ENCODE measurements around the gene RFPL1.
"Not testable (repeated sequence)": the region's sequence is repeated elsewhere in the genome, so short reads cannot be mapped to it uniquely, and the experiment has no call there.

Gene RFPL1

GRCh38 chr22:29482726-29483125, 44.3 kb downstream of the RFPL1 start:
- Histone ChIP-seq H3K36me3 (ENCODE audit: insufficient read depth, insufficient read length, low read length) (peaks cover 21% of the 10 kb centered on the region), H3K4me1 (ENCODE audit: insufficient read depth, insufficient read length) (peaks cover 13% of the 10 kb centered on the region), H3K4me3 (ENCODE audit: insufficient read length, low read depth) (no peak overlapping the region), H3K9ac (ENCODE audit: insufficient read length, low read depth) (no peak overlapping the region), H3K27me3 (ENCODE audit: insufficient read depth, insufficient read length) (peaks cover 32% of the 10 kb centered on the region), H3K9me3 (ENCODE audit: insufficient read depth, low read length) (no peaks in the 10 kb centered on the region)
- DNase-seq (ENCODE audit: low read depth, low spot score): no peak
- TF ChIP-seq SUZ12 (IDR thresholded peaks at IDR 0.05; ENCODE audit: extremely low read depth, insufficient read depth, insufficient read length) (no peak), YY1 (IDR thresholded peaks at IDR 0.05; ENCODE audit: insufficient read depth, insufficient read length) (no peak), ZNF274 (IDR thresholded peaks at IDR 0.05; ENCODE audit: low read depth, low read length) (no peak)

GRCh38 chr22:29483254-29483653, 44.9 kb downstream of the RFPL1 start:
- Histone ChIP-seq H3K9me3 (ENCODE audit: insufficient read depth, low read length) (no peaks in the 10 kb centered on the region), H3K4me1 (ENCODE audit: insufficient read depth, insufficient read length) (peaks cover 12% of the 10 kb centered on the region), H3K9ac (ENCODE audit: insufficient read length, low read depth) (peak overlapping the region; percentile 50), H3K36me3 (ENCODE audit: insufficient read depth, insufficient read length, low read length) (peaks cover 22% of the 10 kb centered on the region), H3K27me3 (ENCODE audit: insufficient read depth, insufficient read length) (peaks cover 30% of the 10 kb centered on the region), H3K4me3 (ENCODE audit: insufficient read length, low read depth) (no peak overlapping the region)
- DNase-seq (ENCODE audit: low read depth, low spot score): no peak
- TF ChIP-seq SUZ12 (IDR thresholded peaks at IDR 0.05; ENCODE audit: extremely low read depth, insufficient read depth, insufficient read length) (no peak), YY1 (IDR thresholded peaks at IDR 0.05; ENCODE audit: insufficient read depth, insufficient read length) (no peak), ZNF274 (IDR thresholded peaks at IDR 0.05; ENCODE audit: low read depth, low read length) (no peak)

- peaks cover 17% of the 10 kb centered on the region for H3K27me3 ChIP-seq (ENCODE audit: insufficient read depth, insufficient read length)
- H3K4me1 ChIP-seq (ENCODE audit: insufficient read depth, insufficient read length): peaks cover 11% of the 10 kb centered on the region
- TF ChIP-seq SUZ12 (IDR thresholded peaks at IDR 0.05; ENCODE audit: extremely low read depth, insufficient read depth, insufficient read length) (no peak), ZNF274 (IDR thresholded peaks at IDR 0.05; ENCODE audit: low read depth, low read length) (no peak), YY1 (IDR thresholded peaks at IDR 0.05; ENCODE audit: insufficient read depth, insufficient read length) (no peak)
- H3K9me3 ChIP-seq (ENCODE audit: insufficient read depth, low read length): no peaks in the 10 kb centered on the region
- no peak overlapping the region for H3K9ac ChIP-seq (ENCODE audit: insufficient read length, low read depth)
- H3K36me3 ChIP-seq (ENCODE audit: insufficient read depth, insufficient read length, low read length): peaks cover 27% of the 10 kb centered on the region
- no peak overlapping the region for H3K4me3 ChIP-seq (ENCODE audit: insufficient read length, low read depth)
- DNase-seq (ENCODE audit: low read depth, low spot score): no peak
Observed at GRCh38 chr22:29484642-29485041, 46.3 kb downstream of the RFPL1 start.

- H3K27me3 ChIP-seq (ENCODE audit: insufficient read depth, insufficient read length): peaks cover 9% of the 10 kb centered on the region
- DNase-seq (ENCODE audit: low read depth, low spot score): no peak
Observed at GRCh38 chr22:29485448-29485847, 47.1 kb downstream of the RFPL1 start.

GRCh38 chr22:29487426-29487986, 49.1 kb downstream of the RFPL1 start:
- H3K36me3 ChIP-seq (ENCODE audit: insufficient read depth, insufficient read length, low read length): peaks cover 27% of the 10 kb centered on the region
- peaks cover 3% of the 10 kb centered on the region for H3K4me1 ChIP-seq (ENCODE audit: insufficient read depth, insufficient read length)
- no peak overlapping the region for H3K9ac ChIP-seq (ENCODE audit: insufficient read length, low read depth)
- H3K4me3 ChIP-seq (ENCODE audit: insufficient read length, low read depth): no peak overlapping the region
- TF ChIP-seq SUZ12 (IDR thresholded peaks at IDR 0.05; ENCODE audit: extremely low read depth, insufficient read depth, insufficient read length) (no peak), ZNF274 (IDR thresholded peaks at IDR 0.05; ENCODE audit: low read depth, low read length) (no peak), YY1 (IDR thresholded peaks at IDR 0.05; ENCODE audit: insufficient read depth, insufficient read length) (no peak)
- no peak for DNase-seq (ENCODE audit: low read depth, low spot score)
- H3K27me3 ChIP-seq (ENCODE audit: insufficient read depth, insufficient read length): no peaks in the 10 kb centered on the region
- H3K9me3 ChIP-seq (ENCODE audit: insufficient read depth, low read length): no peaks in the 10 kb centered on the region

More at GRCh38 chr22:29485448-29485847, 47.1 kb downstream of the RFPL1 start:
- Histone ChIP-seq H3K4me3 (ENCODE audit: insufficient read length, low read depth) (no peak overlapping the region), H3K9ac (ENCODE audit: insufficient read length, low read depth) (no peak overlapping the region), H3K36me3 (ENCODE audit: insufficient read depth, insufficient read length, low read length) (peaks cover 27% of the 10 kb centered on the region), H3K4me1 (ENCODE audit: insufficient read depth, insufficient read length) (peaks cover 10% of the 10 kb centered on the region), H3K9me3 (ENCODE audit: insufficient read depth, low read length) (no peaks in the 10 kb centered on the region)
- no peak for TF ChIP-seq YY1 (IDR thresholded peaks at IDR 0.05; ENCODE audit: insufficient read depth, insufficient read length)
- no peak for TF ChIP-seq ZNF274 (IDR thresholded peaks at IDR 0.05; ENCODE audit: low read depth, low read length)

GRCh38 chr22:29489127-29489780, 50.9 kb downstream of the RFPL1 start:
- not testable (repeated sequence) for DNase-seq (ENCODE audit: low read depth, low spot score); H3K9me3 ChIP-seq (ENCODE audit: insufficient read depth, low read length); H3K9ac ChIP-seq (ENCODE audit: insufficient read length, low read depth); H3K27me3 ChIP-seq (ENCODE audit: insufficient read depth, insufficient read length); H3K4me3 ChIP-seq (ENCODE audit: insufficient read length, low read depth); H3K4me1 ChIP-seq (ENCODE audit: insufficient read depth, insufficient read length)
- H3K36me3 ChIP-seq (ENCODE audit: insufficient read depth, insufficient read length, low read length): peaks cover 20% of the 10 kb centered on the region

GRCh38 chr22:29491012-29491411, 52.6 kb downstream of the RFPL1 start:
- no peak for TF ChIP-seq YY1 (IDR thresholded peaks at IDR 0.05; ENCODE audit: insufficient read depth, insufficient read length)
- no peak for TF ChIP-seq SUZ12 (IDR thresholded peaks at IDR 0.05; ENCODE audit: extremely low read depth, insufficient read depth, insufficient read length)
- no peak for TF ChIP-seq ZNF274 (IDR thresholded peaks at IDR 0.05; ENCODE audit: low read depth, low read length)

More at GRCh38 chr22:29491012-29491411, 52.6 kb downstream of the RFPL1 start:
- H3K9ac ChIP-seq (ENCODE audit: insufficient read length, low read depth): no peak overlapping the region
- H3K9me3 ChIP-seq (ENCODE audit: insufficient read depth, low read length): 0 out of 2 replicates have a peak, but pooled peaks cover 5% of the 10 kb centered on the region
- peaks cover 19% of the 10 kb centered on the region for H3K36me3 ChIP-seq (ENCODE audit: insufficient read depth, insufficient read length, low read length)
- no peaks in the 10 kb centered on the region for H3K27me3 ChIP-seq (ENCODE audit: insufficient read depth, insufficient read length)
- H3K4me3 ChIP-seq (ENCODE audit: insufficient read length, low read depth): no peak overlapping the region
- no peaks in the 10 kb centered on the region for H3K4me1 ChIP-seq (ENCODE audit: insufficient read depth, insufficient read length)
- no peak for DNase-seq (ENCODE audit: low read depth, low spot score)
